Subcutaneous adipose tissue (tissue), 4 donors: Measurements from ENCODE around the gene ZNF800. TPM values are rescaled to one million over a fixed set of nuclear protein-coding genes. Genes with fewer than 3 reads are reported as not detected.

Source experiments
- total RNA-seq, 4 donors: library from RNA; depleted of rRNA; stranded (reverse); fragments of >200 nt; gene quantifications; one replicate each; pipeline ENCODE4 v1.1.0, GENCODE V29; 2016
- TF ChIP-seq, protein P1 (sequence below): fragments of 450-650 bp; IDR thresholded peaks from one replicate; pipeline ENCODE4 v1.5.1; 2016; ENCODE audit warnings: low read depth, mild to moderate bottlenecking, control low read depth, antibody characterized with exemption, moderate library complexity

The ZNF800 gene
- total RNA-seq, 4 donors from 2014 or later, result 31.3 to 57.7 (median 33.1) TPM

DNA sequence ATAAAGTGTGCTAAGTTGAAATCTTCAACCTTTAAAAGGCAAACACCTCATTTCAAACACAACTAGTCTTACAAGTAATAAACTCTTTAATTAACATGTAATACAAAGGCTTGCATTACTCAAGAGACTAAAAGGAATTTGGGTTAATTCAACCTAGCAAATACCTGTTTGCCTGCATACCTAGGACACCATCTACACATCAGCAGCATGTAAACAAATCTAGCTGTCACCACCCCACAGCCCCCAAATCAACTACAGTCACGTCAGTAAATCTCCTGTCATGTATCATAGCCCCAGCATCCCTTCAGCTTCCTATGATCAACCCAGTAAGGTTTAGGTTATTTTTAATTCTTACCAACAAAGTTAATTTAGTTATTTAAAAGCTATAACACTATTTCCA, 33.5 kb downstream of the ZNF800 start:
- TF ChIP-seq, protein P1, sequence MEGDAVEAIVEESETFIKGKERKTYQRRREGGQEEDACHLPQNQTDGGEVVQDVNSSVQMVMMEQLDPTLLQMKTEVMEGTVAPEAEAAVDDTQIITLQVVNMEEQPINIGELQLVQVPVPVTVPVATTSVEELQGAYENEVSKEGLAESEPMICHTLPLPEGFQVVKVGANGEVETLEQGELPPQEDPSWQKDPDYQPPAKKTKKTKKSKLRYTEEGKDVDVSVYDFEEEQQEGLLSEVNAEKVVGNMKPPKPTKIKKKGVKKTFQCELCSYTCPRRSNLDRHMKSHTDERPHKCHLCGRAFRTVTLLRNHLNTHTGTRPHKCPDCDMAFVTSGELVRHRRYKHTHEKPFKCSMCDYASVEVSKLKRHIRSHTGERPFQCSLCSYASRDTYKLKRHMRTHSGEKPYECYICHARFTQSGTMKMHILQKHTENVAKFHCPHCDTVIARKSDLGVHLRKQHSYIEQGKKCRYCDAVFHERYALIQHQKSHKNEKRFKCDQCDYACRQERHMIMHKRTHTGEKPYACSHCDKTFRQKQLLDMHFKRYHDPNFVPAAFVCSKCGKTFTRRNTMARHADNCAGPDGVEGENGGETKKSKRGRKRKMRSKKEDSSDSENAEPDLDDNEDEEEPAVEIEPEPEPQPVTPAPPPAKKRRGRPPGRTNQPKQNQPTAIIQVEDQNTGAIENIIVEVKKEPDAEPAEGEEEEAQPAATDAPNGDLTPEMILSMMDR, result no peak

DNA sequence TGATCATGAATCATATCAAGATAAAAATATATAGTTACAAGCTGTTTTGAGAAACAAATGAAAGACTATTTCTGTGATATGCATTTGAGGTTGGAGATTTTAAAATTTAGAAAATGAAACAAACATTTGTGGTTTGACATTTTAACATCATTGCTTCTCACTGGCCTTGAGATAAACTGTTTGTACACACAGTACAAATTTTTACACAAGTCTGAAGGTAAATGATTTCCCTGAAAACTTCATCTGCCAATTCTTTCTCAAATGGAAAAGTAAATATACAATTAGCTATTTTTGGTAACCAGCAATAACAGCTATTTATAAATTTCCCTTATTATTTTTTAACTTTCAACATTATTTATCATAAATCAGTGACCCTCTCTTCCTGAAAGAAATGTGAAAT, 38.6 kb downstream of the ZNF800 start:
- TF ChIP-seq, protein P1, result no peak

DNA sequence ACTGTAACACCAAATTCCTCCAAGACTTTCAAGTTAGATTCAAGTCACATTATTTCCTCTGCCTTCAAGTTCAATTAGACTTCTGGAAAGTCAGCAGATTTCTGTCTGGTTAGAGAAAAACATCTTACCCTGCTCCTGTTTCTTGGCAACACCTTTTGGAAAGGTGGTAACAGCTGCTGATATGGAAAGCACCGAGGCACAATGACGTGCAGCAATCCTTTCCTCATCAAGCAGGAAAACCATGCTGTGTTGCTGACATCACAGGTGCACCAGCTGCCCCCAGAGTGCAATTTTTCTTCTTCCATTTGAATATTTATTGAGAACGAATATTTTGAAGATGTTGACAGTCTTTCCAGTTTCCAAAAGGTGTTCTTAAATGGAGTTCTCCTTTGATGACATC, 41.9 kb downstream of the ZNF800 start:
- TF ChIP-seq, protein P1, result no peak

DNA sequence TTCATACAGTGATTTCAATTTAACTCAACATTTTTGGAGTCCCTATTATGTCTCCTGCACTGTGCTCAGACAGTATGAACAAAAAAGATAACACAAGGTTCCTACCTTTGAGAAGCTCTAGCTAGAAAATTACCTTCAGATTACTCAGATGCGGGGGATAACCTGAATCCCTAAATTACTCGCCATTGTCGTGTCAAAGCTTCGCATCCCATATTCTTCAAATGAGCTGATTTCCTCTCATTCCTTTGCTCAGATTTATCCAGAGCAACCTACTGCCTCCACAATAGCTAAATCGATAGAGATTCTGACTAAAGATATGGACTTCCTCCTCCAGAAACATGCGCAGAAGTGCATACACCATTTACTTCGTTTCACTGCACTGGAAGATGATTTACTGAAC, 42.6 kb downstream of the ZNF800 start:
- TF ChIP-seq, protein P1, result no peak

DNA sequence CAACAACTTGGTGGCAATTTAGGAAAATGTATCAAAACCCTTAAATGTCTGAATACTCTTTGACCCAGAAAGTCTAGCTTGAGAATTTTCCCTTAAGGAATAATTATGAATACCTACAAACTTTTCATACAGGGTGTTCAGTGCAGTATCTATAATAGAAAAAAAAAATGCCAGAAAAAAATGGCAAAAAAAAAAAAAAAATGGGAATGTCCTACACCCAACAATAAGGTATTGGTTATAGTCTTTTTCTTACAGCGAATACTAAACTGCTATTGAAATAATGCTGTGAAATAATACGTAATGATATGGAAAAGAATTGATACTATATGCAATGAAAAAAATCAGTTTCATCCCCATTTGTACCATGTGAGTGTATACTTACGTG, 44.3 kb downstream of the ZNF800 start:
- TF ChIP-seq, protein P1, result no peak

DNA sequence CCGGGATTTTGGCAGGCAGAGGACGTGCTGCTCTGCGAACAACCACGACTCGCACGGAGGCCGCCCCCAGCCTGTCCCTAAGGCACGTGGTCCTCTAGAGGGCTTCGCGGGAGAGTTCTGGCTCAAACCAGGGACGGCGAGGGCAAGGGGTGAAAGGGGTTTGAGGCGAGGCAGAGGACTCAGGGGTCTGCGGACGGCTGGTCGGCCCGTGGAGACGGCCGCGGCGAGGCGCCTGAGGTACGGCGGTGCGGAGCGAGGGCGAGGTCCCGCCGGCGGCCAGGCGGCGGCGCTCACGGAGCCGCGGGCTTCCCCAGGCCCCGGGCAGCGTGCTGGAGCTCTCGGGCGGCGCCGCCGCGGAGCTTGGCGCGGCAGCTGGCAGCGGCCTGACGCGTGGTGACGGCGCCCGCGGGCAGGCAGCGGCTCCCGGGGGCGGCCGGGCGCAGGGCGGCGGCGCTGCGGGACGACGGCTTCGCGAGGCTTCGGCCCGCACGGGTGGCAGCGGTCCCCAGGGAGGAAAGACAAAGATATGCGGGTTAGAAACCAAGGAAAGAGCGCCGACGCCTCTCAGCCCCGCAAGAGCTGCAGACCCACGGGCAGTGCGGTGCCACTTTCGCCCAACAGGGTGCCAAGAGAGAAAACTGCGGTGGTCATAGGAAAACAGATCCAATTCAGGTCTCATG, 44.8 kb downstream of the ZNF800 start:
- TF ChIP-seq, protein P1, result no peak

DNA sequence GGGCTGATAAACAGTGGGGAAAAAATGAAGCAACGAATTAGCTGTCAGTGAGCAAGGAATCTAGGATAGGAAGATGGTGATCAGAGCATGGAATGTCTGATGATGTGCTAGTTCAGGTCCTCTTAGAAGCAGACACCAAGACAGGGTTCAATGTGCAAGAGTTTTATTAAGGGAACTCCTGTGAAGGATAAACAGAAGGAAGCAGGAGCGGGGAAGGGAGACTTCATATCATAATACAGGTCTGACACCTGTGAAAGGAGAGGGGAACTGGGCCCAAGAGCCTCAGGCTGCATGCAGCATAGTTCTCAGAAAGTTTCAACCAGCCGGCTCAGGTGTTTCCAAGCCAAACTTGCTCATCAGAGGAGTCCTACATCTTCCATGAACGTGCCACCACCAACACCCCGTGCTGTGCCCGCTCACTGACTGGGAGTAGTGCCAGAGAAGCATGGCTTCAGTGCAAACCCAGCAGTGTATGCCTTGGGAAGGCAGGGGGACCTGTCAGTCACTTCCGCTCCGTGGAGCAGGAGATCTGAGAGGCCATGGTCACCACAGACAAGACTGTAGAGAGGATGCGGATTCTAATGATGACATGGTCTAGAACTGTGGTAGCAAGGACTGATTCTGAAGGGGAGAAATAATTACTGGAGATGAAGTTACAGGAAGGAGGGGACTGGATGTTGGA, 45.8 kb downstream of the ZNF800 start:
- TF ChIP-seq, protein P1, result no peak
